ENCODE measurements around the gene HOXC4.

GRCh38 chr12:54036620-54037359 lies 16.8 kb upstream of the HOXC4 start:
- TF ChIP-seq CTCF (IDR thresholded peaks at IDR 0.05 in 4 of 5, conservative IDR thresholded peaks at IDR 0.05 in 1 of 5) (no peak), POLR2A (IDR thresholded peaks at IDR 0.05) (no peak)
